Measurements from ENCODE around the gene MXRA7. TPM values are rescaled to one million over a fixed set of nuclear protein-coding genes. Genes with fewer than 3 reads are reported as not detected.
"Not testable (repeated sequence)": the region's sequence is repeated elsewhere in the genome, so short reads cannot be mapped to it uniquely, and the experiment has no call there.

The MXRA7 gene
- total RNA-seq, 4 donors from 2014 or later = 124 to 230 (median 197) TPM

- peak overlapping the region in 2 of 4 donors; percentile 16 to 30 for H3K4me3 ChIP-seq
Observed at GRCh38 chr17:76700270-76700616, 10.5 kb downstream of the MXRA7 start.

GRCh38 chr17:76698466-76698977, 12.2 kb downstream of the MXRA7 start:
- Histone ChIP-seq H3K27ac (peak overlapping the region in 2 of 4 donors; percentile 5 to 81), H3K4me1 (peaks cover 0 to 98% (median 43%) of the 10 kb centered on the region in 4 donors)
- H3K27me3 ChIP-seq; H3K36me3 ChIP-seq; H3K9me3 ChIP-seq; DNase-seq (ENCODE audit: low spot score in 2 of 2); H3K4me3 ChIP-seq: not testable (repeated sequence)
- WGBS, 2 donors = 81 to 88% methylated on average over 7 of the region's 7 CpGs

More at GRCh38 chr17:76700270-76700616, 10.5 kb downstream of the MXRA7 start:
- Histone ChIP-seq H3K4me1 (peaks cover 0 to 81% (median 43%) of the 10 kb centered on the region in 4 donors), H3K27ac (peak overlapping the region; percentile 11 to 90 (median 74)), H3K9me3 (no peaks in the 10 kb centered on the region), H3K27me3 (no peaks in the 10 kb centered on the region), H3K36me3 (no peaks in the 10 kb centered on the region)
- DNase-seq (ENCODE audit: low spot score in 2 of 2) = no peak
- TF ChIP-seq EP300 (IDR thresholded peaks at IDR 0.05) (no peak), CTCF (IDR thresholded peaks at IDR 0.05) (no peak), POLR2A (IDR thresholded peaks at IDR 0.05) (no peak)
- 48 to 53% methylated on average over 8 of the region's 8 CpGs for WGBS, 2 donors

- Histone ChIP-seq H3K9me3 (no peaks in the 10 kb centered on the region), H3K27me3 (no peaks in the 10 kb centered on the region), H3K4me3 (no peak overlapping the region), H3K36me3 (no peaks in the 10 kb centered on the region), H3K27ac (peak overlapping the region in 3 of 4 donors; percentile 16 to 79 (median 61)), H3K4me1 (peaks cover 0 to 95% (median 43%) of the 10 kb centered on the region in 4 donors)
- TF ChIP-seq POLR2A (IDR thresholded peaks at IDR 0.05) = no peak
- no peak for TF ChIP-seq EP300 (IDR thresholded peaks at IDR 0.05)
- no peak for TF ChIP-seq CTCF (IDR thresholded peaks at IDR 0.05)
- 35 to 42% methylated on average over 15 to 17 of the region's 17 CpGs for WGBS, 2 donors
- no peak for DNase-seq (ENCODE audit: low spot score in 2 of 2)
Observed at GRCh38 chr17:76697702-76698465, 12.9 kb downstream of the MXRA7 start.

GRCh38 chr17:76696763-76697701, 13.7 kb downstream of the MXRA7 start:
- TF ChIP-seq EP300 (IDR thresholded peaks at IDR 0.05) = peak in 1 of 2 donors; percentile 28
- no peak for TF ChIP-seq CTCF (IDR thresholded peaks at IDR 0.05)
- Histone ChIP-seq H3K27me3 (no peaks in the 10 kb centered on the region), H3K4me3 (no peak overlapping the region), H3K36me3 (no peaks in the 10 kb centered on the region), H3K27ac (peak overlapping the region in 3 of 4 donors; percentile 16 to 79 (median 61)), H3K4me1 (peaks cover 0 to 86% (median 40%) of the 10 kb centered on the region in 4 donors), H3K9me3 (no peaks in the 10 kb centered on the region)
- 61 to 74% methylated on average over 25 of the region's 25 CpGs for WGBS, 2 donors
- no peak for DNase-seq (ENCODE audit: low spot score in 2 of 2)

GRCh38 chr17:76695059-76695831, 15.5 kb downstream of the MXRA7 start:
- no peak for DNase-seq (ENCODE audit: low spot score in 2 of 2)
- H3K4me3 ChIP-seq = no peak overlapping the region
- H3K27ac ChIP-seq = peak overlapping the region in 2 of 4 donors; percentile 22 to 23
- peaks cover 0 to 85% (median 26%) of the 10 kb centered on the region in 4 donors for H3K4me1 ChIP-seq
- H3K36me3 ChIP-seq = no peaks in the 10 kb centered on the region
- TF ChIP-seq POLR2A (IDR thresholded peaks at IDR 0.05) (no peak), EP300 (IDR thresholded peaks at IDR 0.05) (no peak), CTCF (IDR thresholded peaks at IDR 0.05) (no peak)
- H3K27me3 ChIP-seq = no peaks in the 10 kb centered on the region
- 66 to 70% methylated on average over 16 of the region's 16 CpGs for WGBS, 2 donors
- H3K9me3 ChIP-seq = no peaks in the 10 kb centered on the region
